Vagina (tissue), 2 donors: ENCODE data around the gene EPS15. TPM values are rescaled to one million over a fixed set of nuclear protein-coding genes. Genes with fewer than 3 reads are reported as not detected.

Experiments
- DNase-seq, 2 donors: peaks; one replicate each; pipeline ENCODE4 v3.0.0-alpha.2; 2017; ENCODE audit errors: extremely low spot score in 2 of 2
- H3K27ac ChIP-seq: fragments of 200-600 bp; sonication (generic); one replicate; pipeline ENCODE4 v1.5.1; 2019
- H3K27me3 ChIP-seq: fragments of 200-600 bp; sonication (generic); one replicate; pipeline ENCODE4 v1.5.1; 2019
- H3K36me3 ChIP-seq, 2 donors: fragments of 200-600 bp; sonication (generic); one replicate each; pipeline ENCODE4 v1.5.1; 2017 to 2019
- H3K4me1 ChIP-seq: fragments of 200-600 bp; sonication (generic); one replicate; pipeline ENCODE4 v1.5.1; 2019
- H3K4me3 ChIP-seq, 2 donors: fragments of 200-600 bp; sonication (generic); 1 replicate in 1 of 2; 2 replicates in 1 of 2; pipeline ENCODE4 v1.5.1; 2016 to 2019
- H3K9me3 ChIP-seq: fragments of 200-600 bp; sonication (generic); one replicate; pipeline ENCODE4 v1.5.1; 2019
- CTCF ChIP-seq, 3 experiments: fragments of 450-650 bp in 2 of 3; fragments of 200-600 bp in 1 of 3; sonication (generic) in 1 of 3; IDR thresholded peaks; one replicate each; pipeline ENCODE4 v1.5.1; 2017 to 2019; ENCODE audit warnings: antibody characterized with exemption in 3 of 3, mild to moderate bottlenecking in 2 of 3, moderate library complexity in 2 of 3
- POLR2A ChIP-seq, 2 donors: fragments of 450-650 bp; IDR thresholded peaks; one replicate each; pipeline ENCODE4 v1.6.1; 2017; ENCODE audit warnings: antibody characterized with exemption in 2 of 2, mild to moderate bottlenecking in 2 of 2, moderate library complexity in 2 of 2
- POLR2AphosphoS5 ChIP-seq, 2 donors: sonication (generic); formaldehyde crosslinking; IDR thresholded peaks; one replicate each; pipeline ENCODE4 v1.9.0; 2017; ENCODE audit warnings: antibody characterized with exemption in 2 of 2, mild to moderate bottlenecking in 2 of 2, low read depth in 1 of 2; ENCODE audit not compliant: insufficient read depth in 1 of 2
- intact Hi-C: fragments of 100-400 bp; cut with DNase I; formaldehyde crosslinking; loops from one replicate; pipeline ENCODE4 v1.15.1; 2023
- total RNA-seq: library from RNA; depleted of rRNA; stranded (reverse); fragments of >200 nt; gene quantifications from one replicate; pipeline ENCODE4 v1.2.3, GENCODE V29; 2016

The EPS15 gene
- total RNA-seq, 1 donor from 2014 or later = 70.5 TPM

DNA sequence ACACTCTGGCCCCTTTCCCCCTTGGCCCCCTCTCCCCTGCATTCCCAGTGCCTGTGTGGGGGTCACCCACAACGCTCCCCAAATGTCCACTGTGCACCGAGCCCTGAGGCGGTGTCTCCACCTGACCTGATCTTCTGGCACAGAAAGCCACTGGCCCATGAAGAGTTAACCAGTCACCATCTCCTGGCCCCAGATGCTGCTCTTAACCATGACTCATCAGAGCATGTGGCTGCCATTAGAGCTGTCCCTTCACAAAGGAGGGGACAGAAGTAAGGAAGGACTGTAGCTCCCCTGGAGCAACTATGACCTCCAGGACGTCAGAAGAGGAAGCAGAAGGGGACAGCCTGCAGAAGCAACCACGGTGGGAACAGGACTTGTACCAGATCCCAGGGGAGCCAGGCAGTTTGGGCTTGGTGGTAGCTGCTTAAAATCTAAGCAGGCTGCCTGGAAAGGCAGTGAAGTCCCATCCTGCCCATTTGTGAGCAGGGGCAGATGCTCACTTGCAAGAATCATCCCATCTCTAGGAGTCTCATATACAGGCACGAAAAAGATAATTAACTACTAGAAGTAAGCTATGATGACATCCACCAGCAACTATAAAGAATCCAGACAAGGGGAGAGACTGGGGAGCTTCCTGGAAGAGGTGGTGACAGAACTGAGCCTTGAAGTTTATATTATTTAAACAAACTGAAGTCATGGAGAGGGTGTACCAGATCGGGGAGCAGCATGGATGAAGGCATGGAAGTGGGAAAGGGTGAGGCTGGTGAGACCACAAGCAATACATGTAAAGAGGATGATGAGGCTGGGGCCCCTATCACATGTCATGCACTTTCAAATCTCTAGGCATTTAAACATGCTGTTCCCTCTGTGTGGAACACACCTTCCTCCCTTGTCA is 187.6 kb downstream of the EPS15 start:
- Histone ChIP-seq H3K27ac (peak overlapping the region; percentile 31), H3K4me1 (peaks cover 24% of the 10 kb centered on the region), H3K36me3 (no peaks in the 10 kb centered on the region), H3K4me3 (peak overlapping the region; percentile 52 to 71), H3K27me3 (no peaks in the 10 kb centered on the region), H3K9me3 (no peaks in the 10 kb centered on the region)
- DNase-seq = no peak
- intact Hi-C loops = no loop called here
- TF ChIP-seq CTCF (IDR thresholded peaks at IDR 0.05) (no peak), POLR2A (IDR thresholded peaks at IDR 0.05) (no peak), POLR2AphosphoS5 (IDR thresholded peaks at IDR 0.05; ENCODE audit: insufficient read depth in 1 of 2, low read depth in 1 of 2) (no peak)

- peak within 1 kb of the TSS; percentile 52 to 71 for H3K4me3 ChIP-seq
- intact Hi-C loops = no loop called here
- H3K4me1 ChIP-seq = peaks cover 24% of the 10 kb centered on the region
- H3K36me3 ChIP-seq = no peaks in the 10 kb centered on the region
- no peak for DNase-seq
- TF ChIP-seq CTCF (IDR thresholded peaks at IDR 0.05) (no peak), POLR2A (IDR thresholded peaks at IDR 0.05) (no peak), POLR2AphosphoS5 (IDR thresholded peaks at IDR 0.05; ENCODE audit: insufficient read depth in 1 of 2, low read depth in 1 of 2) (no peak)
- H3K27me3 ChIP-seq = no peaks in the 10 kb centered on the region
- peak within 1 kb of the TSS; percentile 53 for H3K27ac ChIP-seq
- H3K9me3 ChIP-seq = no peaks in the 10 kb centered on the region
Observed at GRCh38 chr1:51330331-51331201, 188.5 kb downstream of the EPS15 start, which contains the start of gene TTC39A. TSS of gene TTC39A (minus strand) at chr1:51330562. CDS start at chr1:51330477, 85 bp downstream.

DNA sequence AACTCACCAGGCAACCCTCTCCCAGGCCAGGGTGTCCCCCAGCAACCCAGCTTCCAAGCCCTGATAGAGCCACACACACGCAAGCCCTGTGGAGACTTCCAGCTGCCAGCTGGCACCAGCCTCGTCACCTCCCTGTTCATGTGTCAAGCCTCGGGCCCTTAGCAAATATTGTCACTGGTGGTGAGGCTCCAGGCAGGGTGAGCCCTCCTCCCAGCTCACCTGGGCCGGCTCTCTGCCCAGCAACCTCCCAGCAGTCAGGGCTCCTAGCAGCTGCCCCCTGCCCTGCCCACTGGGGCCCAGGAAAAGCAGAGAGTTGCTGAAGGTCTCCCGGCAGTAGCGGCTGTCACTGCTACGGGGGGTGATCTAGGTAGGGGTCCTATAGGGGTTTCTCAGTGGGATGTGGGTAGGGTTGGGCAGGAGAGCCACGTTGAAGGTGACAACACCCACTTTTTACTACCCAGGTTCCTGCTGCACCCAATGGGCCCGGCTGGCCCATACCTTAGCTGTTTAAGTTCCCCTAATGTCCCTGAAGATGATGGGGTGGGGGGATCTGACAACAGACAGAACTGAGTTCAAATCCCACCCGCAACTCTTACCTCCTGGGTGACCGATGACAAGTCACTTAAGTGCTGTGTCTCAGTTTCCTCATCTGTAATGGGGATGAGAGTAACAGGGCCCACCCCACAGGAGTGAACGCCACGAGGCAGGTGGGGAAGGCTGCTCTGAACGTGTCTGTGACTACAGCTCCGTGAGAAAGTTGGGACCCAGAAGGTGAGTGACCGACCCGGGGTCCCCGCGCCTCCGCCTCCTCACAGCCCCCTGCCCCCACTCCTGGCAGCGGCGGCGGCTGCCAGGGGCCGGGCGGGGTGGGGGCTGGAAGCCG is 189.4 kb downstream of the EPS15 start:
- Histone ChIP-seq H3K36me3 (no peaks in the 10 kb centered on the region), H3K4me3 (peak overlapping the region; percentile 52 to 71)
- no peak for TF ChIP-seq POLR2A (IDR thresholded peaks at IDR 0.05)
- no peak for TF ChIP-seq POLR2AphosphoS5 (IDR thresholded peaks at IDR 0.05; ENCODE audit: insufficient read depth in 1 of 2, low read depth in 1 of 2)
- TF ChIP-seq CTCF (IDR thresholded peaks at IDR 0.05) = no peak

DNA sequence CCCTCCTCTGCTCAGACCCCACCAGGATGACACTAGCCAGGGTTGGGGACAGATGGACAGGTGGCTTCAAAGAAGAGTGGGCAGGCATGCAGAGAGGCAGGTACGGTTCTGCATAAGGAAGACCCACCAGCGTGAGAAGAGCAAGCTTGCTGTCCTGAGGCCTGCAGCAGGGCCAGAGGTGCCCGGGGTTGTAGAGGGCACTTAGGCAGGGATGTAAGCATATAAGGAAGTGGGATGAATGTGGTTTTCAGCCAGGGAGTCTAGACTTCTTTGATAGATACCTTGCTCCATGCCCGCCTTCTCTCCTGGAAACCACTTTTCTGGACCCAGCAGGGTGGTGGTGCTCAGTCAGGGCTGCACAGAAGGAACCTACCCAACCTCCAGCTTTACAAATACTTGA is 190.1 kb downstream of the EPS15 start:
- DNase-seq = no peak

More for the DNA sequence above, 189.4 kb downstream of the EPS15 start:
- DNase-seq = no peak
- H3K27me3 ChIP-seq = no peaks in the 10 kb centered on the region
- peaks cover 24% of the 10 kb centered on the region for H3K4me1 ChIP-seq
- no peaks in the 10 kb centered on the region for H3K9me3 ChIP-seq
- H3K27ac ChIP-seq = peak overlapping the region; percentile 53
- intact Hi-C loops = no loop called here

More for the DNA sequence above, 190.1 kb downstream of the EPS15 start:
- TF ChIP-seq POLR2AphosphoS5 (IDR thresholded peaks at IDR 0.05; ENCODE audit: insufficient read depth in 1 of 2, low read depth in 1 of 2) = no peak
- H3K4me1 ChIP-seq = peaks cover 24% of the 10 kb centered on the region
- H3K9me3 ChIP-seq = no peaks in the 10 kb centered on the region
- no peaks in the 10 kb centered on the region for H3K27me3 ChIP-seq
- no peaks in the 10 kb centered on the region for H3K36me3 ChIP-seq
- intact Hi-C loops = no loop called here
- peak overlapping the region; percentile 53 for H3K27ac ChIP-seq
- no peak overlapping the region for H3K4me3 ChIP-seq
